HG03060 (cell line): ENCODE measurements around the gene HPGDS.

ENCODE experiments used
- ATAC-seq: cut with Tn5 transposase; IDR thresholded peaks from one replicate; pipeline ENCODE4 v1.9.1; 2021; ENCODE audit warnings: low read depth, moderate number of reproducible peaks; ENCODE audit not compliant: unreplicated experiment

HPGDS gene

DNA sequence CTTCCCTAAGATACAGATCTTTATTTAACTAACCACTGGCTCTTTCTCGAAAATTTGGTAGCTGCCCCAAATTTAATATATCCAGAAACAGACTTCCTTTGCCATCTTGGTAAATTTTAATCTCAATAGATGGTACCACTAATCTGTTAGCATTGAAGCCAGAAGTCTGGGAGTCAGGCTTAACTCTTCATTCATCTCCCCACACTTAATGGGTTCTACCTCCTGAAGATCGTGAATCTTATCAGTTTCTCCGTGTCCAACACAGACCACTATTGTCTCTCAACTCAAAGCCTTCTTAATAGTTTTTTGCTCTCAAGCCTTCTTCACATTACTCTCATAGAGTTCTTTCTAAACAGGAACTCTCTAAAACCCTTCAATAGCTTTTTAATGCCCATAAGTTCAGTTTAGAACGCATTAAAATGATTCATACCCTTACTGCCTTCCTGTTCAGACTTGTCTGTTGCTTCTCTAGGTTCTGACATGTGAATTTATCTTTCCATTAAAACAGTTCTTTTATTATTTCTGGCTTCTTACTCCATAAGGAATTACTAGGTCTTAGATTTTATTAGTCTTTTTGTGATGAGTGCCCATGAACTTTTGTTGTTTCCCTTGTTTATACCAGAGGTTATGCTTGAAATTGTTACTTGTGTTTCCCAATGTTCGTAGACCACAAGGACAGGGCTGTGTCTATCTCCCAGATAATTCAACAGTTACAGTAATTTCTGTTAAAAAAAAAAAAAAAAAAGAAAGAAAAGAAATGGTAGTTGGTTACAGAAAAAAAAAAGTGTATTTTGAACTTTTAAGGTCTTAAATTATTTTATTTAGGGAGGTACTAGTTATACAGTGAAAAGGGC lies 80.2 kb downstream of the HPGDS start:
- ATAC-seq: no peak

DNA sequence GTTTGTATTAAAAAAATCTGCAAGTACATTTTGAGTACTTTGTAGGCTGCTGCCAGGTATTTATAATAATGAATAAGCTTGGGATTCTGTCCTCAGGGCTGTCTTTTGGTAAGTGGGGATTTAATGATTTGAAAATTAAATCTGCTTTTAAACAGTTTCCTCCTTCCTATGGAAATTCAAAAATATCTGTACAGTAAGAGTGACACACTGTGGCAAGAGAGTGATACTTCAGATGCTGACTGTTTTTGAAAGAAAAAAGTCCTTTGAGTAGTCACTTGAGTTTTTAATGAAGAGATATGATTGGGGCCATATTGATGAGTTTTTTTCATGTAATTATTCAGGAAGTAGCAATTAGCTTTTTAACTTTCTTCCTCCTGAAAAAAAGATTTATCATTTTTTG lies 85.8 kb downstream of the HPGDS start:
- ATAC-seq: no peak

DNA sequence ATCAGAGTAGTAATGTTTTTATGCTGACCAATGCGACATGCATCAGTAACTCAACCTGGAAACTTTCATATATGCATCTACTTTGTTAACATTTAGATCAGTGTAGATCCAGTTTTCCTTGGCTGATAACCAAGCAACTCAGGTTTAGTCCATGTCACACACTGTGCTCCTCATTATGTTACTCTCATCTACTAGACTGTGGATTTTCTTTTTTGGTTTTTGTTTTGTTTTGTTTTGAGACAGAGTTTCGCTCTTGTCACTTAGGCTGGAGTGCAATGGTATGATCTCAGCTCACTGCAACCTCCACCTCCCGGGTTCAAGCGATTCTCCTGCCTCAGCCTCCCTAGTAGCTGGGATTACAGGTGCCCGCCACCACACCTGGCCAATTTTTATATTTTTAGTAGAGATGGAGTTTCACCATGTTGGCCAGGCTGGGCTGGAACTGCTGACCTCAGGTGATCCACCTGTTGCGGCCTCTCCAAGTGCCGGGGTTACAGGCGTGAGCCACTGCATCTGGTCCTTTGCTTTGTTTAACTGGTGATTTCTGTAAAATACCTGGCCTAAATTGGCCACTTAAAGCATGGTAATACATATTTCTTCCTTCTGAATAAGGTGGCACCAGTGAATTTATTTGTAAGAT lies 86.4 kb downstream of the HPGDS start:
- ATAC-seq: no peak

DNA sequence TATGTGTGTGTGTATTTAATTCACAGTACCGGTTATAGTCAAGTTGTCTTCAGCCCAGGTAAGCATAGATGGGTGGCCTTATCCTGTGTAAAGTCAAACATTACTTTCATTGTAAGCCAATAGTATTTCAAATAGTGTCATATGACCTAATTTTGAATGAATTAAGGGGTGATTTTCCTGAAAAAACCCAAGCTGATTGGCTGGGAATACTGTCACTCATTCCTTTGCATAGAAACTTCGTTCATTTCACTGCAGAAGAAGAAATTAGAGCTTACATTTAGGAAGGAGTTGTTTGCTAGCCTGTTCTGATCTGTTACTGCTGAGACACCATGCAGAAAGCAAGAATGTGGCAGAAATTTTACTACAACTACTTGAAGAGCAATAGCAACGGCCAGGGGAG lies 89.6 kb downstream of the HPGDS start:
- no peak for ATAC-seq

DNA sequence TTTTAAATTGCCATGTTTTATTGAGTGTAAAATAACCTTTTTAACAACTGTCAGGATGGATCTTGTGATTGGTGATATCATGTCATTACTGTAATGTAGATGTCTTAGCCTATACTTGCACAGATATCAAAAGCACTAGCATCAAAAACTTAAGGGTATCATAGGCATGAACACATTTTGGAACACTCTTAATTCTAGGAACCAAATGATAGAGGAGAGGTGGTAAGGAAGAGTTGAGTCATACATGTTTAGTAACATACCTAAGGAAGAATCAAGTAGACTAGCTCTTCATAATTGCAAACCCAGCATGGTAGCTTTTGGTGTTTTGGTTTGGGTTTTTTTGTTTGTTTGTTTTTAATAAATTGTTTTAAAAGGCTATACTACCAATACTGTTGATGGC lies 91.5 kb downstream of the HPGDS start:
- ATAC-seq: no peak
